Mammary epithelial cell (primary cell): Measurements from ENCODE around the gene CABLES1.

Experiments used
- CTCF ChIP-seq, 2 donors: IDR thresholded peaks in 1 of 2; conservative IDR thresholded peaks in 1 of 2; 2 replicates each; pipeline ENCODE4 v1.5.1; 2011 to 2012; ENCODE audit warnings: inconsistent platforms in 2 of 2, low read length in 2 of 2, mild to moderate bottlenecking in 2 of 2, control low read depth in 1 of 2, low read depth in 1 of 2; ENCODE audit not compliant: insufficient read depth in 1 of 2; ENCODE audit errors: extremely low read depth in 1 of 2
- EZH2 ChIP-seq: IDR thresholded peaks from 2 replicates; pipeline ENCODE4 v1.6.1; 2012; ENCODE audit warnings: low read length, inconsistent platforms, borderline replicate concordance

GRCh38 chr18:23198217-23198845 lies 63.0 kb downstream of the CABLES1 start:
- TF ChIP-seq CTCF (conservative IDR thresholded peaks at IDR 0.05 in 1 of 2, IDR thresholded peaks at IDR 0.05 in 1 of 2; ENCODE audit: extremely low read depth in 1 of 2, insufficient read depth in 1 of 2, low read depth in 1 of 2, low read length in 2 of 2) (no peak), EZH2 (no peak)
